Measurements from ENCODE around the gene PTPN3.

PTPN3 gene

DNA sequence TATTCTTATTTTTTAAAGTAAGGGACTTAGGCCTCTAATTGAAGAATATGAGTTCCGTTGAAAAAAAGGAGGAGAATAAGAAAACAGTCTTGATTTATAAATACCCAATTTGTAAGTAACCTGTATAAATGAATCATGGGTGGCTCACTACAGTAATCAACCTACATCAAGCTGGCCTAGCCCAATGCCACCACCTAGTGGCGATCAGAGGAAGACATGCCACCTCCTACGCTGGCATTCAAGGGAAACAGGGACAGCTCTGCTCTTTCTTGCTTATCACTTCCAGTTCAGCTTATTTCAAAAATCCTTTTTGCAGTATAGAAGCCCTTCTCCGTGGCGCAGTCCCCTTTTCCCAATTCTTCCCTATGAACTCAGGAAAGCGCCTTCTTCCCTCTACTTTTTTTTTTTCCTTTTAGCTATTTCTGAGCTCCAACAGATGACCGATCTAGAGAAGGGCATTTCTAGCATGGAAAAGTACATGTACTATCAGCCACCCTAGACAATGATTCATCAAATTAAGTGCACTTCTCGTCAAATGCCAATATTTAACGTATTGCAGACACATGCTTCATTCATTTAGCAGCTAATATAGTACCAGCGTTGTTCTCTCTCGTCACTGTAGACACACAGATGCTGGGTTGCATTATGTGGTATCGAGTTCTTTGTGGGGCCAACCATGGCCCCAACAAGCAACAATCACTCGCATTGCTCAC, 28.3 kb downstream of the PTPN3 start:
- no peak for DNase-seq (ENCODE audit: low spot score)
- TF ChIP-seq, protein P1, sequence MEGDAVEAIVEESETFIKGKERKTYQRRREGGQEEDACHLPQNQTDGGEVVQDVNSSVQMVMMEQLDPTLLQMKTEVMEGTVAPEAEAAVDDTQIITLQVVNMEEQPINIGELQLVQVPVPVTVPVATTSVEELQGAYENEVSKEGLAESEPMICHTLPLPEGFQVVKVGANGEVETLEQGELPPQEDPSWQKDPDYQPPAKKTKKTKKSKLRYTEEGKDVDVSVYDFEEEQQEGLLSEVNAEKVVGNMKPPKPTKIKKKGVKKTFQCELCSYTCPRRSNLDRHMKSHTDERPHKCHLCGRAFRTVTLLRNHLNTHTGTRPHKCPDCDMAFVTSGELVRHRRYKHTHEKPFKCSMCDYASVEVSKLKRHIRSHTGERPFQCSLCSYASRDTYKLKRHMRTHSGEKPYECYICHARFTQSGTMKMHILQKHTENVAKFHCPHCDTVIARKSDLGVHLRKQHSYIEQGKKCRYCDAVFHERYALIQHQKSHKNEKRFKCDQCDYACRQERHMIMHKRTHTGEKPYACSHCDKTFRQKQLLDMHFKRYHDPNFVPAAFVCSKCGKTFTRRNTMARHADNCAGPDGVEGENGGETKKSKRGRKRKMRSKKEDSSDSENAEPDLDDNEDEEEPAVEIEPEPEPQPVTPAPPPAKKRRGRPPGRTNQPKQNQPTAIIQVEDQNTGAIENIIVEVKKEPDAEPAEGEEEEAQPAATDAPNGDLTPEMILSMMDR (IDR thresholded peaks at IDR 0.05): peak; percentile 78
- Histone ChIP-seq H3K4me3 (no peak overlapping the region), H3K27ac (peak overlapping the region in 1 of 2 donors; percentile 52)

DNA sequence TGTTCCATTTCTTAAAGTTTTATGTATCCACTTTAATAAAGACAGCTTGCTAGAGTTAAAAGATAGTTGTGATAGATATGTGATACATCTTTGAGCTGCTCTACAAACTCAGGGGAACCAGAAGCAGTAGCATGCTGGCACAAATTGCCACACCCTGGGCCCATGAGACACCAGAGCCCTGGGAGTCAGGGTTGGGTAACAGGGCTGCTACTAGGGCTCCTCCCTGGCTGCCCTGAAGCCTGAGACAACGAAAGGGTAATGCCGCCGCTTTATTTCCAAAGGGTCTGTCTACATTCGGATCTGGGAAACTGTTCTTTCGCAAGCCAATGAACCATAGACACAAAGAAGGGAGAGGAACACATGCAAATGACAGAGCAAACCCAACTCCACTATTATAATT, 29.2 kb downstream of the PTPN3 start:
- TF ChIP-seq, protein P1 (IDR thresholded peaks at IDR 0.05): no peak
- Histone ChIP-seq H3K27ac (no peak overlapping the region), H3K4me3 (no peak overlapping the region)
- DNase-seq (ENCODE audit: low spot score): no peak

DNA sequence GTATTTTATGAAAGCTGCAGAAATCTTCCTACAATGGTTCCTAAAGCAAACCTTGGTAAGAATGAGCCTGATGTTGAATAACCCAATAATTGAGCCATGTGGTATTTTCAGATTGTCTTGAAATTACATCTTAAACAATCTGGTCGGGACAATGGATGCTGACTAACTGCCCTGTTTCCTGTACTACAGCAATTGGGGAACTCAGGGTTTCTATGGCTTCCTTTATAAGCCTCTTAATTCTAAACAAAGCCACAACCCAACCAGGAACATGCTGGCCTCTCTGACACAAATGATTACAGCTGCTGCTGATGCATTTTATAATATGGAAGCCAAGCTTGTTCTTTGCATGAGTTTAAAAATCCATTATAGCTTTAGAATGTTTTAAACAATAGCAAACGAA, 30.2 kb downstream of the PTPN3 start:
- TF ChIP-seq, protein P1 (IDR thresholded peaks at IDR 0.05): no peak
- no peak overlapping the region for H3K4me3 ChIP-seq
- no peak for DNase-seq (ENCODE audit: low spot score)
- H3K27ac ChIP-seq: no peak overlapping the region

DNA sequence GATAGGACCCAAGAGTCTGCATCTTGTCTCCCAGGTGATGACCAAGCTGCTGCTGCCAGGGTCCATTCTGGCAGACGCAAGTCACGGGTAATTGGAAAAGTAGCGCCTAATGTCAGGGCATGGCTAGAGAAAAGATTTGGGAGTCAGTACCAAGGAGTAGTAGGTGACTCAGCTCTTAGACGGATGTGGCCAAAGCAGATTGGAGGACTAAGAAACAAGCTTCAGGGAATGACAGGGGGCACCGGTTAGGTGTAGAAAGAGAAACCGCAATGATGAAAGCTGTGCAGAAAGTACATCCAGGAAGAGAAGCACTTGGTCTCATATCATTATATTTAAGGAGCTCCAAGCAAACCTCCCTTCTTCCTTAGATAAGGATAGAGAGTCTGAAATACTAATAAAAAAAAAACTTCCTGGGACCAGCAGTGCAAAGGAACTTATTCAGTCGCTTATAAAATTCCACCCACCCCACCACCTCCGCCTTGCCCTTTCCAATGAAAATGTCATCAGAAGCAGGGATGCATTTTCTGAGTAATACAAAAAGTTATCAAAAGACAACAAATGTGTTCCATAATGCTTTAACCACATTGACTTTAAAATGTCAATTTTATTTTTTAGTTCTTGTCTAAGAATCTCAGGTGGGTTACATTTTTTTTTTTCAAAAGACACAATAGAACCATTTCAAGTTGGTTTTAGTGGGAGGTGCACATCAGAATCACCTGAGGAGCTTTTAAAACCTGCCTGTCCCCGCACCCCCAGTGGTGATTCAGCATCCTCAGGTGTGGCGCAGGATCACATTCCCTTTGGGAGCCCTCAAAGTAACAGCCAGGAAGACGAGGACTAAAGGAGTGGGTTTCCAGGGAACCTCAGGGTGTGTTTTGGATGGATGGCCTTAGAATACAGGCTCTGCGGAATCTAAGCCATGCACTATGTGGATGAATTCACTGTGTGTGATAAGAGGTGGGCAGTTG, 31.2 kb downstream of the PTPN3 start:
- TF ChIP-seq, protein P1 (IDR thresholded peaks at IDR 0.05): no peak
- Histone ChIP-seq H3K4me3 (no peak overlapping the region), H3K27ac (no peak overlapping the region)
- no peak for DNase-seq (ENCODE audit: low spot score)

DNA sequence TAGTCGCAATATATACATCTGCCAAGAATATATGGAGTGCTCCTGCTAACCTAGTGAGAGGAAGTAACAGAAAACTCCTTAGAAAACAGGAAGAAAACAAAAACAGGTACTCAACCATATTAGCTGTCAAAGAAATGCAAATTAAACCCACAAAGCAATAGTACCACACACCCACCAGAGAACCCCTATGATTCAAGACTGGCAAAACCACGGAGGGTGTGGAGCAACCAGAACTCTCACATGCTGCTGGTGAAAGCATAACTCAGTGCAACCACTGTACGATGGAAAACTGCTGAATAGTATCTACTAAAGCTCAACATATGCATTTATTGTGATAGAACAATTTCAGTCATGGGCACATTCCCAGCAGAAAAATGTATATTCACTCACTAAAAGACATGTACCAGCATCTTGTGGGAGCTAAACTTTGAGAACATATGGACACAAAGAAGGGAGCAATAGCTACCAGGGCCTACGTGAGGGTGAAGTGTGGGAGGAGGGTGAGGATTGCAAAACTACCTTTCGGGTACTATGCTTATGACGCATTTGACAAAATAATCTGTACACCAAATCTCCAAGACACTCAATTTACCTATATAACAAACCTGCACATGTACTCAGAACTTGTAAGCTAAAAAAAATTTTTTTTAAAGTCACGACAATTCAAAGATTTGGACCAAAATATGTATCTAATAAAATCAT, 34.0 kb downstream of the PTPN3 start:
- Histone ChIP-seq H3K4me3 (no peak overlapping the region), H3K27ac (no peak overlapping the region)
- TF ChIP-seq, protein P1 (IDR thresholded peaks at IDR 0.05): no peak
- DNase-seq (ENCODE audit: low spot score): no peak

DNA sequence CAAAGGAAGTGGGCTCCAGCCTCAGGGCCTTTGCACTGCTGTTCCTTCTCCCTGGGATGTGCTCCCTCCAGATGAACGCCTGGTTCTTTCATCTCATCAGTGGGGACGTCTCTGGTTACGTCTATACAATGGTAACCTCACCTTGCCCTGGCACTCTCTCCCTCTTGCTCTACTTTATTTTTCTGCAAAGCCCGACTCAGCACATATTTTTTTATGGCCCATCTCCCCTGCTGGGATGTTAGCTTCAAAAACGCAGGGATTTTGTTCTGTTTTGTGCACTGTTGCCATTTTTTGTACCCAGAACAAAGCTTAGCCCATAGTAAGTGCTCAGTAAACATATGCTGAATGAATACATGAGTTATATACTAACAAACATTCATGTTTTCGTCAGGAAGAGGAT, 37.5 kb downstream of the PTPN3 start:
- TF ChIP-seq, protein P1 (IDR thresholded peaks at IDR 0.05): no peak
- no peak overlapping the region for H3K4me3 ChIP-seq
- H3K27ac ChIP-seq: no peak overlapping the region
- DNase-seq (ENCODE audit: low spot score): no peak

Measured in coronary artery (tissue), 2 donors.